Measurements from ENCODE around the gene TRAF2.

TRAF2 gene

DNA sequence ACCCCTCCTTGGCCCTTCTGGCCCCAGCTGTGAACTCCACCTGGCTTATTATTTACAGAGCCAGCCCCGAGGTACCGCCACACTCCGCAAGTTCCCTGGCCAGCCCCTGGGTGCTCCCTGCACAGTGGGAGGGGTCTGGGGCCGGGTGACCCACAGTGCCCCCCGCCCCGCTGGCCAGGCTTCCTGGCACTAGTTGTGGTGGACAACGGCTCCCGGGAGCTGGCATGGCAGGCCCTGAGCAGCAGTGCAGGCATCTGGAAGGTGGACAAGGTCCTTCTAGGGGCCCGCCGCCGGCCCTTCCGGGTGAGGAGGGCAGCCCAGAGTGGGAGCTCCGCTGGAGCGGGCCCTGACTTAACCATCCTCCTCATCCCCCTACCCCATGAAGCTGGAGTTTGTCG is 30.2 kb upstream of the TRAF2 start:
- no peak for TF ChIP-seq CREB1 (IDR thresholded peaks at IDR 0.05; ENCODE audit: low read depth)
- no peak for TF ChIP-seq TEAD4 (IDR thresholded peaks at IDR 0.05)
- no peak for TF ChIP-seq YY1 (IDR thresholded peaks at IDR 0.05; ENCODE audit: low read depth)

DNA sequence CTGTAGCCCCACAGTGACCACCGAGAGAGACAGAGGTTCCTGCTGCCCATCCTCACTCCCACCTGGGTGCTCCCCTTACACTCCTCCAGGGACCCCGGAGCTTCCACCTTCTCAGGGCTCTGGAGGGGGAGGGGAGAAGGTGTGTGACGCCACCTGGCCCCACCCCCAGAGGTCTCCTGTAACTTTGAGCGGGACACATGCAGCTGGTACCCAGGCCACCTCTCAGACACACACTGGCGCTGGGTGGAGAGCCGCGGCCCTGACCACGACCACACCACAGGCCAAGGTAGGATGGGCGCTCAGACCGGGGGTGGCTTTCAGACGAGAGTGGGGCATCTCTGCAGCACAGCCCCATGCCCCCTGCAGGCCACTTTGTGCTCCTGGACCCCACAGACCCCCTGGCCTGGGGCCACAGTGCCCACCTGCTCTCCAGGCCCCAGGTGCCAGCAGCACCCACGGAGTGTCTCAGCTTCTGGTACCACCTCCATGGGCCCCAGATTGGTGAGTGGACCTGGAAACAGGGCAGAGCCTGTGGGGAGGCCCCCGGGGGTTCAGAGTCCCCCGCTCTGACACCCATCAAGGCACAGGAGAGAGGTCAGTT is 29.7 kb upstream of the TRAF2 start:
- TF ChIP-seq TAF1 (IDR thresholded peaks at IDR 0.05; ENCODE audit: low read depth) (no peak), CREB1 (IDR thresholded peaks at IDR 0.05; ENCODE audit: low read depth) (no peak), ZBTB7A (IDR thresholded peaks at IDR 0.05; ENCODE audit: low read depth) (0 out of 2 replicates have a peak, but pooled peaks have one; percentile 31)

DNA sequence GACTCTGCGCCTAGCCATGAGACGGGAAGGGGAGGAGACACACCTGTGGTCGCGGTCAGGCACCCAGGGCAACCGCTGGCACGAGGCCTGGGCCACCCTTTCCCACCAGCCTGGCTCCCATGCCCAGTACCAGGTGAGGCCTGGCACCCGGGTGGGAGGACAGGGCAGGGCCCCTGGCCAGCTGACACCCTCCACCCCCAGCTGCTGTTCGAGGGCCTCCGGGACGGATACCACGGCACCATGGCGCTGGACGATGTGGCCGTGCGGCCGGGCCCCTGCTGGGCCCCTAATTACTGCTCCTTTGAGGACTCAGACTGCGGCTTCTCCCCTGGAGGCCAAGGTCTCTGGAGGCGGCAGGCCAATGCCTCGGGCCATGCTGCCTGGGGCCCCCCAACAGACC is 29.1 kb upstream of the TRAF2 start:
- TF ChIP-seq, protein P1, sequence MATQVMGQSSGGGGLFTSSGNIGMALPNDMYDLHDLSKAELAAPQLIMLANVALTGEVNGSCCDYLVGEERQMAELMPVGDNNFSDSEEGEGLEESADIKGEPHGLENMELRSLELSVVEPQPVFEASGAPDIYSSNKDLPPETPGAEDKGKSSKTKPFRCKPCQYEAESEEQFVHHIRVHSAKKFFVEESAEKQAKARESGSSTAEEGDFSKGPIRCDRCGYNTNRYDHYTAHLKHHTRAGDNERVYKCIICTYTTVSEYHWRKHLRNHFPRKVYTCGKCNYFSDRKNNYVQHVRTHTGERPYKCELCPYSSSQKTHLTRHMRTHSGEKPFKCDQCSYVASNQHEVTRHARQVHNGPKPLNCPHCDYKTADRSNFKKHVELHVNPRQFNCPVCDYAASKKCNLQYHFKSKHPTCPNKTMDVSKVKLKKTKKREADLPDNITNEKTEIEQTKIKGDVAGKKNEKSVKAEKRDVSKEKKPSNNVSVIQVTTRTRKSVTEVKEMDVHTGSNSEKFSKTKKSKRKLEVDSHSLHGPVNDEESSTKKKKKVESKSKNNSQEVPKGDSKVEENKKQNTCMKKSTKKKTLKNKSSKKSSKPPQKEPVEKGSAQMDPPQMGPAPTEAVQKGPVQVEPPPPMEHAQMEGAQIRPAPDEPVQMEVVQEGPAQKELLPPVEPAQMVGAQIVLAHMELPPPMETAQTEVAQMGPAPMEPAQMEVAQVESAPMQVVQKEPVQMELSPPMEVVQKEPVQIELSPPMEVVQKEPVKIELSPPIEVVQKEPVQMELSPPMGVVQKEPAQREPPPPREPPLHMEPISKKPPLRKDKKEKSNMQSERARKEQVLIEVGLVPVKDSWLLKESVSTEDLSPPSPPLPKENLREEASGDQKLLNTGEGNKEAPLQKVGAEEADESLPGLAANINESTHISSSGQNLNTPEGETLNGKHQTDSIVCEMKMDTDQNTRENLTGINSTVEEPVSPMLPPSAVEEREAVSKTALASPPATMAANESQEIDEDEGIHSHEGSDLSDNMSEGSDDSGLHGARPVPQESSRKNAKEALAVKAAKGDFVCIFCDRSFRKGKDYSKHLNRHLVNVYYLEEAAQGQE (IDR thresholded peaks at IDR 0.05; ENCODE audit: low read depth) = no peak
- TF ChIP-seq NFIC (IDR thresholded peaks at IDR 0.05) (no peak), TEAD4 (IDR thresholded peaks at IDR 0.05) (no peak), EGR1 (IDR thresholded peaks at IDR 0.05) (no peak), TAF1 (IDR thresholded peaks at IDR 0.05; ENCODE audit: low read depth) (no peak), ZBTB7A (IDR thresholded peaks at IDR 0.05; ENCODE audit: low read depth) (no peak), EP300 (IDR thresholded peaks at IDR 0.05; ENCODE audit: borderline replicate concordance) (no peak), RAD21 (IDR thresholded peaks at IDR 0.05; ENCODE audit: low read depth) (no peak), FOXM1 (IDR thresholded peaks at IDR 0.05; ENCODE audit: borderline replicate concordance, low read depth) (no peak), TCF12 (IDR thresholded peaks at IDR 0.05; ENCODE audit: low read depth) (no peak), CEBPB (IDR thresholded peaks at IDR 0.05) (no peak), CREB1 (IDR thresholded peaks at IDR 0.05; ENCODE audit: low read depth) (no peak), YY1 (IDR thresholded peaks at IDR 0.05; ENCODE audit: low read depth) (no peak)
- TF ChIP-seq, protein P2, sequence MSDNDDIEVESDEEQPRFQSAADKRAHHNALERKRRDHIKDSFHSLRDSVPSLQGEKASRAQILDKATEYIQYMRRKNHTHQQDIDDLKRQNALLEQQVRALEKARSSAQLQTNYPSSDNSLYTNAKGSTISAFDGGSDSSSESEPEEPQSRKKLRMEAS (IDR thresholded peaks at IDR 0.05) = no peak
- TF ChIP-seq, protein P3, sequence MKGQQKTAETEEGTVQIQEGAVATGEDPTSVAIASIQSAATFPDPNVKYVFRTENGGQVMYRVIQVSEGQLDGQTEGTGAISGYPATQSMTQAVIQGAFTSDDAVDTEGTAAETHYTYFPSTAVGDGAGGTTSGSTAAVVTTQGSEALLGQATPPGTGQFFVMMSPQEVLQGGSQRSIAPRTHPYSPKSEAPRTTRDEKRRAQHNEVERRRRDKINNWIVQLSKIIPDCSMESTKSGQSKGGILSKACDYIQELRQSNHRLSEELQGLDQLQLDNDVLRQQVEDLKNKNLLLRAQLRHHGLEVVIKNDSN (IDR thresholded peaks at IDR 0.05) = no peak

DNA sequence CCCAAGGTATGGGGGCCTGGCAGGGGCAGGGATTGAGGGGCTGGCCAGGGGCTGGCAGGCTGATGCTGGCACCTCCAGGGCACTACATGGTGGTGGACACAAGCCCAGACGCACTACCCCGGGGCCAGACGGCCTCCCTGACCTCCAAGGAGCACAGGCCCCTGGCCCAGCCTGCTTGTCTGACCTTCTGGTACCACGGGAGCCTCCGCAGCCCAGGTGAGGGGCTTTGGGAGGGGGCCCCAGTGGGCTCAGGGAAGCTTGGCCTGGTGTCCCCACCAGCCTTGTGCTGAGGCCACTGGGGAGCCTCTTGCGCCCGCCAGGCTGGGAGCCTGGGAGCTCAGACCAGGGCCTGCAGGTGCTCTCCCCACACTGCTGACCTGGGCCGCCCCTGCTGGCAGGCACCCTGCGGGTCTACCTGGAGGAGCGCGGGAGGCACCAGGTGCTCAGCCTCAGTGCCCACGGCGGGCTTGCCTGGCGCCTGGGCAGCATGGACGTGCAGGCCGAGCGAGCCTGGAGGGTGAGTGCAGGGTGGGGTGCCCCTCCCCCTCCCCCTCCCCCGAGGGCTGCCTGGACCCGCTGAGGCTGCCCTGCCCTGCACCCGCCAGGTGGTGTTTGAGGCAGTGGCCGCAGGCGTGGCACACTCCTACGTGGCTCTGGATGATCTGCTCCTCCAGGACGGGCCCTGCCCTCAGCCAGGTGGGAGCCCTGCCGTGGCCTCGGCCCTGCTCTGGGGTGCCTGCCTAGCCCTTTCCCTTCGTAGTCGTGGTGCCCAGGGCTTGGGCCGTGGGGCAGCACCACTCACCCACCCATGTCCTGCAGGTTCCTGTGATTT is 28.5 kb upstream of the TRAF2 start:
- no peak for TF ChIP-seq YY1 (IDR thresholded peaks at IDR 0.05; ENCODE audit: low read depth)
- TF ChIP-seq, protein P2 (IDR thresholded peaks at IDR 0.05) = no peak

DNA sequence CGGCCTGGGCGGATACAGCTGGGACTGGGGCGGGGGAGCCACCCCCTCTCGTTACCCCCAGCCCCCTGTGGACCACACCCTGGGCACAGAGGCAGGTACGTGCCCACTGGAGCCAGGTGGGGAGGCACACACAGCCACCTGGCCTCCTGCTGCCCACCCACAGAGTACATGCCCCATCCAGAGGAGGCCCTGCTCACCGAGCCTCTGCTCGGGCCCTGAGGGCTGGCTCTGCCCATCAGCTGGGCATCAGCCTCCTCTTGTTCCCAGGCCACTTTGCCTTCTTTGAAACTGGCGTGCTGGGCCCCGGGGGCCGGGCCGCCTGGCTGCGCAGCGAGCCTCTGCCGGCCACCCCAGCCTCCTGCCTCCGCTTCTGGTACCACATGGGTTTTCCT is 27.9 kb upstream of the TRAF2 start:
- TF ChIP-seq RAD21 (IDR thresholded peaks at IDR 0.05; ENCODE audit: low read depth) (no peak), ZBTB7A (IDR thresholded peaks at IDR 0.05; ENCODE audit: low read depth) (no peak), YY1 (IDR thresholded peaks at IDR 0.05; ENCODE audit: low read depth) (no peak)
- TF ChIP-seq, protein P3 (IDR thresholded peaks at IDR 0.05) = no peak
- TF ChIP-seq, protein P2 (IDR thresholded peaks at IDR 0.05) = no peak

DNA sequence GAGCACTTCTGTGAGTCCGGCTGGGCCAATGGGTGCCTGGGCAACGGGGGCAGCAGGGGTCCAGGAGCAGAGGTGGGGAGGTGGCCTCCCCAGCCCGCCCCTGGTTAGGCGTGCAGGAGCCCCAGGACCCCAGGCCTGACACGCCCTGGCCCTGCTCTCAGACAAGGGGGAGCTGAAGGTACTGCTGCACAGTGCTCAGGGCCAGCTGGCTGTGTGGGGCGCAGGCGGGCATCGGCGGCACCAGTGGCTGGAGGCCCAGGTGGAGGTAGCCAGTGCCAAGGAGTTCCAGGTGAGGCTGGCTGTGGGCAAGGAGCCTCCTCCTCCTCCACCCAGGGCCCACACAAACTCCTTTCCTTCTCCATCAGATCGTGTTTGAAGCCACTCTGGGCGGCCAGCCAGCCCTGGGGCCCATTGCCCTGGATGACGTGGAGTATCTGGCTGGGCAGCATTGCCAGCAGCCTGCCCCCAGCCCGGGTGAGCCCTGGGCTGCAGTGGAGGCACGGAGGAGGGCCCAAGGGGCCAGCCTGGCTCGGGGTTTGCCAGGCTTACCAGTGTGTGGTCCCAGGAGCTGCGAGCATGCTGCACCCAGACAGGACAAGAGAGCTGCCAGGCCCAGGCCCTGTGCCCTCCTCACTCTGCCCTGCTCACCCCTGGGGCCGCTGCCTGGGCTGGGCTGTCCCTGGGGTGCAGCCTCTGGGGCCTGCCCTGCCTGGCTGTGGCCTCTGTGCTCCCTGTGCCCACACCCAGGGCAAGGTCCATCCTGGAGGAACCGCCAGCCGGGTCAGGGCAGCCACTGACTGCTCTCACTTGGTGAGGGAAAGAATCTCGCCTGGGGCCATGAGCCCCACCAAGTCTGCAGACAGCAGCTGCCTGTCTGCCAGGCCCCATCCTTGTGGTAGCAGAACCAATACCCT is 27.2 kb upstream of the TRAF2 start:
- TF ChIP-seq, protein P3 (IDR thresholded peaks at IDR 0.05) = no peak
- TF ChIP-seq EP300 (IDR thresholded peaks at IDR 0.05; ENCODE audit: borderline replicate concordance) (no peak), RAD21 (IDR thresholded peaks at IDR 0.05; ENCODE audit: low read depth) (no peak), CREB1 (IDR thresholded peaks at IDR 0.05; ENCODE audit: low read depth) (no peak), CEBPB (IDR thresholded peaks at IDR 0.05) (no peak), FOXM1 (IDR thresholded peaks at IDR 0.05; ENCODE audit: borderline replicate concordance, low read depth) (no peak), ZBTB7A (IDR thresholded peaks at IDR 0.05; ENCODE audit: low read depth) (no peak), TAF1 (IDR thresholded peaks at IDR 0.05; ENCODE audit: low read depth) (no peak)
- TF ChIP-seq, protein P1 (IDR thresholded peaks at IDR 0.05; ENCODE audit: low read depth) = no peak

Data from Ishikawa (cell line).